Activated CD4-positive, alpha-beta memory T cell treated with anti-CD3 and anti-CD28 coated beads for 36 hours (primary cell): Measurements from ENCODE around the gene UBE2F. TPM values are rescaled to one million over a fixed set of nuclear protein-coding genes. Genes with fewer than 3 reads are reported as not detected.

ENCODE experiments used
- CTCF ChIA-PET: fragments of 350-600 bp; sonication (Branson Sonifier 250); formaldehyde crosslinking; loops from one replicate; lab custom pipeline; 2021; ENCODE audit warnings: antibody characterized with exemption, inconsistent platforms; lab: Charles Lee
- POLR2A ChIA-PET: fragments of 350-600 bp; sonication (Branson Sonifier 250); formaldehyde crosslinking; loops from one replicate; lab custom pipeline; 2021; ENCODE audit warnings: antibody characterized with exemption; lab: Charles Lee
- DNase-seq: peaks from one replicate; pipeline ENCODE4 v3.0.0-alpha.2; 2020
- H3K27ac Mint-ChIP-seq: one replicate; pipeline ENCODE4 v1.8.0; 2021; ENCODE audit warnings: mixed read lengths
- H3K27me3 Mint-ChIP-seq: one replicate; pipeline ENCODE4 v1.8.0; 2021; ENCODE audit warnings: mixed read lengths
- H3K36me3 Mint-ChIP-seq: one replicate; pipeline ENCODE4 v1.8.0; 2021; ENCODE audit warnings: mixed read lengths
- H3K4me1 Mint-ChIP-seq: one replicate; pipeline ENCODE4 v1.8.0; 2021; ENCODE audit warnings: low read depth, mixed read lengths
- H3K4me3 Mint-ChIP-seq: one replicate; pipeline ENCODE4 v1.8.0; 2021; ENCODE audit warnings: mild to moderate bottlenecking, mixed read lengths
- H3K9me3 Mint-ChIP-seq: one replicate; pipeline ENCODE4 v1.8.0; 2021; ENCODE audit warnings: mixed read lengths
- intact Hi-C: fragments of 100-400 bp; cut with micrococcal nuclease; formaldehyde crosslinking; loops from one replicate; pipeline ENCODE4 v1.15.1; 2023
- total RNA-seq, 2 experiments: library from RNA; stranded (reverse); gene quantifications; one replicate each; pipeline ENCODE4 v1.2.3, GENCODE V29; 2021

Gene UBE2F
- total RNA-seq, 2 experiments from 2014 or later = 50.7 to 52.9 TPM

DNA sequence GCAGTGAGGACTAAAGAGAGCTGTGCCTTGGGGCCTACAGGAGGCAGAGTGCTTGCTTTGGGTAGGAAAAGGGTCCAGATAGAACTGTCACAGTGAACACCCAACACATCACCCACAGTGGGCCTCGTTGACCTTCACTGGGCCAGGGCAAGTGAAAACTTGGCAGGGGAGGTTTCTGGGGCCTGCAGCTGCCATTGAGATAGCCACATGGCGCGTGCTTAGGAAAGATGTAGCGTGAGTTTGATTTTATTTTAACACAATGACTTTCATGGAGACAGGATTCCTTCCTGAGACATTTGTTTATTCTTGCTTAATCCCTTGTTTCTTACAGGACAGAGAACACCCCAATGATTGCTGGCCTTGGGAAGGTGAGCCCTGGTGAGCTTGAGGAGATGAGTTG, 124.1 kb downstream of the UBE2F start:
- Mint-ChIP-seq H3K4me1 (no peaks in the 10 kb centered on the region), H3K36me3 (peaks cover 28% of the 10 kb centered on the region), H3K9me3 (no peaks in the 10 kb centered on the region), H3K27me3 (no peaks in the 10 kb centered on the region), H3K27ac (no peak overlapping the region), H3K4me3 (no peak overlapping the region)
- intact Hi-C loops = no loop called here
- POLR2A ChIA-PET = no interaction called here
- CTCF ChIA-PET = no interaction called here
- DNase-seq = peak; percentile 4

DNA sequence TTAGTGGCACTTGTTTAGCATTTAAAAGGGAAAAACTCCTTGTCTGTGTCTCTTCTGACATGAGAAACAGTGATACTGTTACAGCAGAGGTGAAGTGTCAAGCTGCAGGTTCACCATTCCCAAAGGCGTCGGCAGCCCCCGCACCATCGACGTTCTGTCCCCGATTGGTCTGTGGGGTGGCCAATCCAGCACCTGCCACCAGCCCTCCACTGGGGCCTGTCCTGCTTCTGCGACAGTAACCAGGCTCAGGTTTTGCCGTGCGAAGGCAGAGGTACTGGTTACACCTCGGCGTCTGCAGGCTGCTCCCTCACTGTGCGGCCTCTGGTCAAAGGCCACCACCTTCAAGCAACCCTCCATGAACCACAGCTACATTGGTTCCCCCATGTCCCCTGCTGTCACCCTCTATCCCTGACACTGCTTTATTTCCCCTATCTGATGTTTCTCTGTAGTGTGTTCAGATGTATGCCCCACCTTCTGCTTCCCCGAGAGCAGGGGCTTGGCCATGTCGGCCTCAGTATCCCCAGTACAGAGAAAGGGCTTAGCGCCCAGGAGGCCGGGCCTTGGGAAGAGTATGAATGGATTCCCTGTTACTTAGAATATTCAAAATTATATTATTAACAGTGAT, 124.7 kb downstream of the UBE2F start:
- DNase-seq = no peak
- intact Hi-C loops = no loop called here
- CTCF ChIA-PET = no interaction called here
- Mint-ChIP-seq H3K9me3 (no peaks in the 10 kb centered on the region), H3K27ac (no peak overlapping the region), H3K4me1 (no peaks in the 10 kb centered on the region), H3K4me3 (no peak overlapping the region), H3K27me3 (no peaks in the 10 kb centered on the region), H3K36me3 (peaks cover 27% of the 10 kb centered on the region)
- POLR2A ChIA-PET = no interaction called here

Other genes with a start within 250 kb of the UBE2F start
- under 1 TPM; 0.69 to 0.75 TPM for gene RBM44, start 168.2 kb upstream of the UBE2F start, total RNA-seq
- gene RAMP1, start 107.4 kb upstream of the UBE2F start, total RNA-seq = under 1 TPM; 0.77 to 0.97 TPM
- 10 to 100 TPM; 47.9 to 51.8 TPM for gene SCLY, start 94.0 kb downstream of the UBE2F start, total RNA-seq
- gene ESPNL, start 133.3 kb downstream of the UBE2F start, total RNA-seq = under 1 TPM; 0.12 to 0.14 TPM
- not detected for gene KLHL30, start 171.7 kb downstream of the UBE2F start, total RNA-seq
- gene ERFE, start 192.0 kb downstream of the UBE2F start, total RNA-seq = not detected
- gene ILKAP, start 236.7 kb downstream of the UBE2F start, total RNA-seq = 10 to 100 TPM; 46.7 to 50.2 TPM